IMR-90 (cell line): ENCODE results near the gene TAF1B.

Experiments used
- CEBPB ChIP-seq: IDR thresholded peaks from 2 replicates; pipeline ENCODE4 v1.6.1; 2012; ENCODE audit warnings: low read depth, low read length, improper control_type of control experiment
- CTCF ChIP-seq: conservative IDR thresholded peaks from 2 replicates; pipeline ENCODE4 v1.5.1; 2012; ENCODE audit warnings: mild to moderate bottlenecking, low read depth, low read length, improper control_type of control experiment
- MAZ ChIP-seq: IDR thresholded peaks from 2 replicates; pipeline ENCODE4 v1.6.1; 2012; ENCODE audit warnings: low read depth, mild to moderate bottlenecking, low read length, improper control_type of control experiment, moderate library complexity, borderline replicate concordance
- POLR2A ChIP-seq: IDR thresholded peaks from 2 replicates; pipeline ENCODE4 v1.6.1; 2012; ENCODE audit warnings: mild to moderate bottlenecking, low read depth, low read length
- RAD21 ChIP-seq: IDR thresholded peaks from 2 replicates; pipeline ENCODE4 v1.6.1; 2012; ENCODE audit warnings: low read length, improper control_type of control experiment

GRCh38 chr2:9981655-9982054 lies 138.4 kb downstream of the TAF1B start:
- TF ChIP-seq CTCF: no peak
- no peak for TF ChIP-seq MAZ
- TF ChIP-seq RAD21: no peak
- TF ChIP-seq CEBPB: no peak
- TF ChIP-seq POLR2A: no peak
